ENCODE data around the gene NAV2. TPM values are rescaled to one million over a fixed set of nuclear protein-coding genes. Genes with fewer than 3 reads are reported as not detected.
"Not testable (repeated sequence)": the region's sequence is repeated elsewhere in the genome, so short reads cannot be mapped to it uniquely, and the experiment has no call there.

Gene NAV2
- total and polyA plus RNA-seq, 10 donors = 0.46 to 11.6 (median 4.1) TPM

DNA sequence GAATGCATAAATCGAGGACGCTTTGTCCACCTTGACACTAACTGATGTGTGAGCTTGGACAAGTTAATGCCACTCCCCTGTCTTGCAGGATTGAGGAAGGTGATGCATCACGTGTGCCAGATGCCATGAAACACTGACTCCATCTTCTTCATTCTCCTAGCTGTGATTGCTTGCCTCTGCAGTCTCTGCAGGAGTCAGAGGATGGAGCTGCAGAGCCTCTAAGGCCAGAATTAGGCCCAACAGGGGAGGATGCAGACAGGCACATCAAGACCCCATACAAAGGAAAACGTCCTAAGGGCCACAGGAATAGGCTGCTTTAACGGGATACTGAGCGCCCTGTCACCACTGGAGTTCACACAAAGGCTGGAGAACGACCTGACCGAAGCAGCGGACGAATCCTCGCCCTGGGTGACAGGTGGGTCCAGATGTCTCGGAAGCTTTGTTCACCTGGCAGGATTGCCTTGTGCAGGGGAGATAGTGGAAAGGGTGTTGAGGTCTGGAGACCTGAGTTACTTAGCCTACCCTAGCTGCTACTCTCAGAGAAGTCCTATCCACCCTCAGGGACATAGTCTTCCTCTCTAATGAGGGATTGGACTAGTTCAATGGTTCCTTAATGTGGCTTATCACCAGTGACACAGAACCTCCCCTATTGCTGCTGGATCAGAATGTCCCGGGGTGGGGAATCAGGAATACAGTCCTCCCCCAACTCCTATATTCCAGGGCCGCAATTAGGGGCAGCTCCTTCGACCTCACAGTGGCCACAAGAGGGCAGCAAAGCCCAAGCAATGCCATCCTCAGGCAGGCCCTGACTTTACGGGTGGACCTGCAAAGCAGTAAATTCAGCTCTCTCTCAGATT is 415.3 kb downstream of the NAV2 start:
- Histone ChIP-seq H3K9me3 (no peaks in the 10 kb centered on the region), H3K36me3 (no peaks in the 10 kb centered on the region), H3K27me3 (replicated peaks in 1 of 7) (peaks cover 0 to 28% (median 11%) of the 10 kb centered on the region in 7 donors), H3K4me3 (no peak overlapping the region), H3K27ac (no peak overlapping the region), H3K4me1 (peaks cover 0 to 13% (median 10%) of the 10 kb centered on the region in 6 donors)
- intact Hi-C loops (cut with DNase I; ENCODE audit: low total_unique reads) = loop anchor here (5.0 kb wide), 1 partner anchor 229 kb away; no protein-coding TSS in a partner anchor
- DNase-seq = peak; percentile 88
- 55 to 64% (median 63%) methylated on average over 15 to 16 of the region's 16 CpGs for WGBS, 5 donors
- TF ChIP-seq, protein P1, sequence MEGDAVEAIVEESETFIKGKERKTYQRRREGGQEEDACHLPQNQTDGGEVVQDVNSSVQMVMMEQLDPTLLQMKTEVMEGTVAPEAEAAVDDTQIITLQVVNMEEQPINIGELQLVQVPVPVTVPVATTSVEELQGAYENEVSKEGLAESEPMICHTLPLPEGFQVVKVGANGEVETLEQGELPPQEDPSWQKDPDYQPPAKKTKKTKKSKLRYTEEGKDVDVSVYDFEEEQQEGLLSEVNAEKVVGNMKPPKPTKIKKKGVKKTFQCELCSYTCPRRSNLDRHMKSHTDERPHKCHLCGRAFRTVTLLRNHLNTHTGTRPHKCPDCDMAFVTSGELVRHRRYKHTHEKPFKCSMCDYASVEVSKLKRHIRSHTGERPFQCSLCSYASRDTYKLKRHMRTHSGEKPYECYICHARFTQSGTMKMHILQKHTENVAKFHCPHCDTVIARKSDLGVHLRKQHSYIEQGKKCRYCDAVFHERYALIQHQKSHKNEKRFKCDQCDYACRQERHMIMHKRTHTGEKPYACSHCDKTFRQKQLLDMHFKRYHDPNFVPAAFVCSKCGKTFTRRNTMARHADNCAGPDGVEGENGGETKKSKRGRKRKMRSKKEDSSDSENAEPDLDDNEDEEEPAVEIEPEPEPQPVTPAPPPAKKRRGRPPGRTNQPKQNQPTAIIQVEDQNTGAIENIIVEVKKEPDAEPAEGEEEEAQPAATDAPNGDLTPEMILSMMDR (IDR thresholded peaks at IDR 0.05 in 8 of 11, conservative IDR thresholded peaks at IDR 0.05 in 3 of 11) = peak; percentile 37 to 89 (median 81)
- TF ChIP-seq POLR2AphosphoS5 (IDR thresholded peaks at IDR 0.05) = no peak

DNA sequence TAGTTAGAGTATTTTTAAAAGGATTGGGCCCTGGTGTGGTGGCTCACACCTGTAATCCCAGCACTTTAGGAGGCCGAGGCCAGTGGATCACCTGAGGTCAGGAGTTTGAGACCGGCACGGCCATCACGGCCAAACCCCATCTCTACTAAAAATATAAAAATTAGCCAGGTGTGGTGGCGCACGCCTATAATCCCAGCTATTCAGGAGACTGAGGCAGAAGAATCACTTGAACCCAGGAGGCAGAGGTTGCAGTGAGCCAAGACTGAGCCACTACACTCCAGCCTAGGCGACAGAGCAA is 415.8 kb downstream of the NAV2 start:
- H3K27ac ChIP-seq, DNase-seq, H3K9me3 ChIP-seq, H3K4me3 ChIP-seq, H3K36me3 ChIP-seq: not testable (repeated sequence)
- Histone ChIP-seq H3K27me3 (replicated peaks in 1 of 7) (peaks cover 0 to 34% (median 11%) of the 10 kb centered on the region in 7 donors), H3K4me1 (peaks cover 0 to 13% (median 10%) of the 10 kb centered on the region in 6 donors)
- WGBS, 5 donors = 84 to 100% (median 89%) methylated on average over 3 to 7 of the region's 7 CpGs
- intact Hi-C loops (cut with DNase I; ENCODE audit: low total_unique reads) = loop anchor here (5.0 kb wide), 1 partner anchor 229 kb away; no protein-coding TSS in a partner anchor

DNA sequence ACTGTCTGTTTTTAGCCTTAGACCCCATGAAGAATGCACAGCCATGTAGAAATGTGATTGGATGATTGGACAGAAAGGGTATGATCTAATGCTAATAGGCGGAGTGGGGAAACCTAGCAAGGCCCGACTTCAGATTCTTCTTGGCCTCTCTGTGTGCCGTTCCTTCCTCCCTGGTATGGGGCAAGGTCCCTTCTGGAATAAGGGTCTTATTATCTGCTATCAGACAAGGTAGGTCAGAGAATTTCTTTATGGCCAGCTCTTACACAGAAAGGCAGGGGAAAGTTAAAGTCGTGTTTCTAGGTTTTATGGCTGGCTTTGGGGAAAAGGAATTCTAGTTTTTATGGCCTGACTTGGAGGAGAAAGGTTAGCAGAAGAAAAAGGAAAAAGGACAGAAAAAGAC is 417.0 kb downstream of the NAV2 start:
- peaks cover 0 to 13% (median 10%) of the 10 kb centered on the region in 6 donors for H3K4me1 ChIP-seq
- DNase-seq = no peak

DNA sequence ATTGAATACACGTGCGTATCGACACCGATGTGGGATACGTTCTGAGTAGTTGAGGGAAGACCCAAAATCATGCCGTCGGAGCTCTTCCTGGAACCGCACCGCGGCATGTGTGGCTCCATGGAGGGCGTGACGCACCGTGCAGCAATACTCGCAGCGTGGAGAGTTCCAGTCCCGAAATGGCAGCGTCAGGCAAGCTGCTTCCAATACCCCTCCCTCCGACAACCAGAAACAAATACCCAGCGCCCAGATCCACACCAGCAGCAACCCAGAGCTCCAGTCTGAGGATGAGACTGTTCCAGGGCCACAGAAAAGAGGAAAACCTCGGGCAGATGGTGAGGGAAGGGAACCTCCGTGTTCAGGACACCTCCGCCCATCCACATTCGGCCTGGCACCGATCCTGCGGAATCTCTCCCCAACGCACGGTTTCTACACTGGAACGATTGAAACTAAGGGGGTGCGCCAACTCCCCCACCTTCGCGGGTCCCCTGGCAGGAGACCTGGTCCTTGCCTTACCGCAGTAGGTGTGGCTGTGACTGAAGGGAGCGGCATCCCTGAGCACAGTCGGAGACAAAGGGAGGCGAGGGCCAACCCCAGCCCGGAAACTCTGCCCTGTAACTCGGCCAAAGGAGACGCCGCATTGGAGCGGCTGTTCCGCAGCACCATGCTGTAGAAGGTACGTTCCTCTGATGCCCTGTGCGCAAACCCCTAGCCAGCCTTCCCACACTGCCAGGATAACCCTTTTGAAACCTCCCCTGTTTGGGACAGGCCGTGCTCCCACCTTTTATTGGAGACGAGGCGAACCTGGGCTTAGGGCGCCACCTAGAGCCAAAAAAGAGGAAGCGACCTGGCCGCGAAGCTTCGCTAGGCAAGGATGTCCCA is 419.4 kb downstream of the NAV2 start:
- Histone ChIP-seq H3K36me3 (no peaks in the 10 kb centered on the region), H3K4me1 (peaks cover 0 to 13% (median 10%) of the 10 kb centered on the region in 6 donors), H3K27ac (no peak overlapping the region), H3K4me3 (peak overlapping the region; percentile 3 to 64 (median 30)), H3K9me3 (no peaks in the 10 kb centered on the region), H3K27me3 (replicated peaks in 1 of 7) (peaks cover 0 to 47% (median 11%) of the 10 kb centered on the region in 7 donors)
- peak; percentile 81 for DNase-seq
- TF ChIP-seq POLR2AphosphoS5 (IDR thresholded peaks at IDR 0.05) = no peak
- TF ChIP-seq, protein P1 (IDR thresholded peaks at IDR 0.05 in 8 of 11, conservative IDR thresholded peaks at IDR 0.05 in 3 of 11) = peak; percentile 28 to 79 (median 69)
- TF ChIP-seq POLR2A (IDR thresholded peaks at IDR 0.05) = no peak
- intact Hi-C loops (cut with DNase I; ENCODE audit: low total_unique reads) = no loop called here
- WGBS, 5 donors = 8 to 21% (median 12%) methylated on average over 41 to 51 of the region's 51 CpGs

More for the DNA sequence above, 417.0 kb downstream of the NAV2 start:
- TF ChIP-seq, protein P1 (IDR thresholded peaks at IDR 0.05 in 8 of 11, conservative IDR thresholded peaks at IDR 0.05 in 3 of 11) = no peak
- 86 to 91% (median 89%) methylated on average over 4 of the region's 4 CpGs for WGBS, 5 donors
- H3K27ac ChIP-seq = no peak overlapping the region
- H3K4me3 ChIP-seq = no peak overlapping the region
- no peaks in the 10 kb centered on the region for H3K36me3 ChIP-seq
- intact Hi-C loops (cut with DNase I; ENCODE audit: low total_unique reads) = loop anchor here (5.0 kb wide), 1 partner anchor 228 kb away; no protein-coding TSS in a partner anchor
- H3K9me3 ChIP-seq = no peaks in the 10 kb centered on the region
- H3K27me3 ChIP-seq (replicated peaks in 1 of 7) = peaks cover 0 to 45% (median 11%) of the 10 kb centered on the region in 7 donors
